ENCODE data around the gene PRKCG. TPM values are rescaled to one million over a fixed set of nuclear protein-coding genes. Genes with fewer than 3 reads are reported as not detected.

PRKCG gene
- total and polyA plus RNA-seq, 2 of the 8 experiments (the other 6 are each of a cell fraction or from before 2014, with no cell fraction given): 6.1 to 10.6 TPM

- no peak overlapping the region for H3K27ac ChIP-seq (ENCODE audit: low read depth, low read length)
- H4K8ac ChIP-seq (ENCODE audit: extremely low read depth, insufficient read depth, low read length): no peak overlapping the region
- no peaks in the 10 kb centered on the region for H3K79me1 ChIP-seq (ENCODE audit: low read depth, low read length)
- H3K14ac ChIP-seq (ENCODE audit: insufficient read length): no peak overlapping the region
- peaks cover 0 to 8% (median 4%) of the 10 kb centered on the region in 4 experiments; a peak in 5 of 7 replicates for H3K4me1 ChIP-seq (replicated peaks in 1 of 4; ENCODE audit: control insufficient read depth in 3 of 4, insufficient read depth in 4 of 4, low read length in 3 of 4)
- no peak overlapping the region for H3K9ac ChIP-seq (replicated peaks in 1 of 4; ENCODE audit: extremely low read depth in 1 of 4, low read depth in 3 of 4, low read length in 3 of 4)
- H2BK12ac ChIP-seq (ENCODE audit: low read depth, low read length): peak overlapping the region; percentile 87
- H3K23me2 ChIP-seq (ENCODE audit: low read depth, low read length): peaks cover 15% of the 10 kb centered on the region; the same call in 1 of the 2 replicates
- FAIRE-seq (no peak), DNase-seq (ENCODE audit: low read depth in 1 of 2, low spot score in 2 of 2) (no peak)
- no peaks in the 10 kb centered on the region for H3K9me3 ChIP-seq (ENCODE audit: insufficient read depth in 2 of 2, low read depth in 1 of 2, low read length in 1 of 2)
- H2BK5ac ChIP-seq (ENCODE audit: low read depth, low read length): peak overlapping the region; percentile 55; the same call in 1 of the 2 replicates
- no peaks in the 10 kb centered on the region for H3K36me3 ChIP-seq (ENCODE audit: control insufficient read depth in 2 of 4, insufficient read depth in 4 of 4, low read length in 3 of 4)
- 0 out of 4 replicates have a peak, but pooled peaks cover 0 to 4% of the 10 kb centered on the region in 2 experiments for H3K79me2 ChIP-seq (ENCODE audit: control insufficient read depth in 1 of 2, insufficient read depth in 2 of 2, low read length in 2 of 2)
- H3K4me3 ChIP-seq (ENCODE audit: extremely low read depth in 1 of 4, insufficient read depth in 2 of 4, low read depth in 3 of 4, low read length in 4 of 4): no peak overlapping the region
- H3K4ac ChIP-seq (replicated peaks; ENCODE audit: insufficient read length, low read depth, low read length): no peak overlapping the region
- ChIA-PET CTCF (ENCODE audit: partially characterized antibody) (interaction anchor here (1.1 to 5.1 kb wide), 4 partner anchors 10 to 54 kb away, joined by 3 to 23 read pairs (median 12); no protein-coding TSS in a partner anchor), POLR2A (ENCODE audit: partially characterized antibody) (interaction anchor here (0.8 to 7.1 kb wide), 5 partner anchors 10 to 114 kb away, joined by 3 to 137 read pairs (median 61); partner anchors contain the start of gene PRKCG)
- H4K20me1 ChIP-seq (replicated peaks in 1 of 2; ENCODE audit: control insufficient read depth in 1 of 2, insufficient read depth in 2 of 2, low read length in 2 of 2): peaks cover 0 to 4% of the 10 kb centered on the region in 2 experiments
- H3K23ac ChIP-seq (ENCODE audit: insufficient read length): no peak overlapping the region
- 0 out of 2 replicates have a peak overlapping the region, but pooled peaks have one; percentile 72 for H2BK15ac ChIP-seq (ENCODE audit: low read length)
- H4K5ac ChIP-seq (ENCODE audit: insufficient read length, low read depth, low read length): no peak overlapping the region
- no peak overlapping the region for H2AK5ac ChIP-seq (ENCODE audit: low read depth, low read length)
- 0 out of 2 replicates have a peak overlapping the region, but pooled peaks have one; percentile 86 for H2BK20ac ChIP-seq (ENCODE audit: low read length)
- H3K4me2 ChIP-seq (ENCODE audit: insufficient read depth in 1 of 2, low read depth in 2 of 2, low read length in 2 of 2): no peak overlapping the region
- TF ChIP-seq EZH2 (IDR thresholded peaks at IDR 0.05; ENCODE audit: low read depth, low read length, severe bottlenecking) (no peak), MAX (IDR thresholded peaks at IDR 0.05) (no peak), KDM4A (IDR thresholded peaks at IDR 0.05; ENCODE audit: low read depth, low read length, severe bottlenecking) (no peak), EGR1 (IDR thresholded peaks at IDR 0.05; ENCODE audit: borderline replicate concordance, low read depth, low read length) (no peak), SP1 (IDR thresholded peaks at IDR 0.05; ENCODE audit: low read depth, low read length) (no peak), RNF2 (IDR thresholded peaks at IDR 0.05; ENCODE audit: borderline replicate concordance, low read depth, low read length, missing control alignments, poor library complexity, severe bottlenecking) (no peak), ASH2L (IDR thresholded peaks at IDR 0.05; ENCODE audit: low read length) (no peak)
- H3K27me3 ChIP-seq (replicated peaks in 1 of 4; ENCODE audit: control insufficient read depth in 3 of 4, extremely low read depth in 1 of 4, insufficient read depth in 3 of 4, low read length in 3 of 4): no peaks in the 10 kb centered on the region
- H4K91ac ChIP-seq (replicated peaks; ENCODE audit: insufficient read length, low read length): peak overlapping the region; percentile 61
- H2AFZ ChIP-seq (ENCODE audit: low read length): no peak overlapping the region
- WGBS, 2 experiments (ENCODE audit: extremely low coverage in 1 of 2, insufficient coverage in 1 of 2, insufficient read length in 1 of 2, insufficient replicate concordance in 2 of 2, low coverage in 1 of 2, low lambda C conversion rate in 2 of 2, missing lambda C conversion rate in 1 of 2): 95% methylated on average over 6 of the region's 6 CpGs; no CpG with 5 or more reads in 1 of the 2 experiments
- H3K56ac ChIP-seq (replicated peaks; ENCODE audit: insufficient read length, low read depth, low read length): no peak overlapping the region
- peak overlapping the region; percentile 24 for H3K18ac ChIP-seq (ENCODE audit: extremely low read depth, low read length)
- no peak overlapping the region for H2BK120ac ChIP-seq (replicated peaks; ENCODE audit: low read depth, low read length)
Observed at GRCh38 chr19:53864308-53864836, 17.6 kb upstream of the PRKCG start.
